K562 (cell line): ENCODE measurements around the gene NISCH. TPM values are rescaled to one million over a fixed set of nuclear protein-coding genes. Genes with fewer than 3 reads are reported as not detected.
"Not testable (repeated sequence)": the region's sequence is repeated elsewhere in the genome, so short reads cannot be mapped to it uniquely, and the experiment has no call there.

Source experiments
- ATAC-seq: fragments of 200-7000 bp; cut with Tn5 transposase; 3 replicates; pipeline ENCODE4 v1.9.1; 2020; ENCODE audit warnings: moderate library complexity
- BruUV-seq: library from RNA; stranded (reverse); fragments of 400-500 nt; replicated peaks from 2 replicates; lab custom pipeline; 2021; lab: Mats Ljungman, UMichigan
- CTCF ChIA-PET: fragments of 300-600 bp; formaldehyde crosslinking; extraction: SDS; loops from one replicate; lab custom pipeline; 2021; ENCODE audit warnings: low intra/inter-chr PET ratio; lab: Yijun Ruan, JAX
- POLR2A ChIA-PET: fragments of 300-600, 350-650 bp; sonication (Branson Sonifier 250); formaldehyde crosslinking; extraction: SDS; loops from one replicate; lab custom pipeline; 2021; ENCODE audit warnings: antibody characterized with exemption, inconsistent platforms; lab: Yijun Ruan, JAX
- DNase-seq, 4 experiments: peaks; one replicate each; pipeline versions ENCODE4 v3.0.0 to v3.0.0-alpha.2; 2011 to 2018; ENCODE audit warnings: low spot score in 3 of 4, mixed read lengths in 3 of 4; ENCODE audit errors: extremely low read depth in 1 of 4
- FAIRE-seq: peaks from 2 replicates; lab custom pipeline; 2011; peaks lifted over from hg19 to GRCh38; lab: Jason Lieb, UNC
- H2AFZ ChIP-seq: 2 replicates; pipeline ENCODE4 v1.6.0; 2011; ENCODE audit warnings: low read depth, low read length, control low read depth, inconsistent platforms
- H3K27ac ChIP-seq: fragments of 200-600 bp; 3 replicates; pipeline ENCODE4 v1.8.0; 2011; ENCODE audit warnings: low read depth, mild to moderate bottlenecking, control low read depth, inconsistent platforms, low read length, moderate library complexity, mixed read lengths; ENCODE audit errors: extremely low read depth
- H3K27me3 ChIP-seq, 2 experiments: fragments of 300-600 bp in 1 of 2; 2 replicates in 1 of 2; 3 replicates in 1 of 2; pipeline versions ENCODE4 v1.6.0 to v1.8.0; 2011; ENCODE audit warnings: inconsistent platforms in 2 of 2, low read length in 2 of 2, mild to moderate bottlenecking in 1 of 2, mixed read lengths in 1 of 2, moderate library complexity in 1 of 2; ENCODE audit not compliant: control insufficient read depth in 2 of 2, insufficient read depth in 2 of 2
- H3K36me3 ChIP-seq: fragments of 300-600 bp; 3 replicates; pipeline ENCODE4 v1.8.0; 2011; ENCODE audit warnings: mild to moderate bottlenecking, low read length, inconsistent platforms; ENCODE audit not compliant: control insufficient read depth, insufficient read depth
- H3K4me1 ChIP-seq, 2 experiments: fragments of 200-600 bp in 1 of 2; replicated peaks in 1 of 2; 2 replicates in 1 of 2; 3 replicates in 1 of 2; pipeline versions ENCODE4 v1.5.1 to v1.8.0; 2011; ENCODE audit warnings: inconsistent platforms in 2 of 2, low read length in 2 of 2, mild to moderate bottlenecking in 1 of 2, mixed read lengths in 1 of 2, moderate library complexity in 1 of 2; ENCODE audit not compliant: control insufficient read depth in 2 of 2, insufficient read depth in 2 of 2
- H3K4me2 ChIP-seq: 2 replicates; pipeline ENCODE4 v1.6.1; 2011; ENCODE audit warnings: low read length, control low read depth, inconsistent platforms, mixed read lengths; ENCODE audit not compliant: insufficient read depth
- H3K4me3 ChIP-seq: fragments of 200-600 bp; sonication (generic), shearing (Covaris generic); 2 replicates; pipeline ENCODE4 v1.5.1; 2016; ENCODE audit warnings: control low read depth, inconsistent platforms
- H3K79me2 ChIP-seq: fragments of 200-600 bp; 3 replicates; pipeline ENCODE4 v1.8.0; 2011; ENCODE audit warnings: low read length, inconsistent platforms; ENCODE audit not compliant: control insufficient read depth, insufficient read depth
- H3K9ac ChIP-seq, 2 experiments: 2 replicates each; pipeline versions ENCODE4 v1.6.0 to v1.6.1; 2011; ENCODE audit warnings: low read depth in 2 of 2, low read length in 2 of 2, control low read depth in 1 of 2, inconsistent platforms in 1 of 2, mild to moderate bottlenecking in 1 of 2, mixed read lengths in 1 of 2; ENCODE audit not compliant: insufficient read depth in 1 of 2
- H3K9me1 ChIP-seq: one replicate; pipeline ENCODE4 v1.6.0; 2011; ENCODE audit warnings: inconsistent platforms, mild to moderate bottlenecking, low read length, moderate library complexity; ENCODE audit not compliant: control insufficient read depth, insufficient read depth
- H3K9me3 ChIP-seq: replicated peaks from 2 replicates; pipeline ENCODE4 v1.5.1; 2011; ENCODE audit warnings: low read depth, low read length, inconsistent platforms; ENCODE audit not compliant: control insufficient read depth, insufficient read depth
- H4K20me1 ChIP-seq: replicated peaks from 2 replicates; pipeline ENCODE4 v1.6.1; 2011; ENCODE audit warnings: low read length, inconsistent platforms, mixed read lengths; ENCODE audit not compliant: control insufficient read depth, insufficient read depth
- ATF1 ChIP-seq, 2 experiments: fragments of 450-650 bp in 1 of 2; IDR thresholded peaks; 2 replicates each; pipeline ENCODE4 v1.6.1; 2016; ENCODE audit warnings: missing compliant biosample characterization in 1 of 2, missing genetic modification characterization in 1 of 2
- DIDO1 ChIP-seq: fragments of 450-650 bp; IDR thresholded peaks from 2 replicates; pipeline ENCODE4 v1.6.1; 2016; ENCODE audit warnings: low read depth, missing biosample characterization, missing genetic modification characterization
- WGBS: fragments of 100-300 bp; shearing (Covaris generic); methylation state at CpG from one replicate; pipeline ENCODE4 v1.1.6; 2016; ENCODE audit warnings: low coverage, mixed read lengths; ENCODE audit not compliant: insufficient coverage; ENCODE audit errors: missing lambda C conversion rate; 5-methylcytosine and 5-hydroxymethylcytosine counted together
- in situ Hi-C: fragments of 300-500 bp; cut with MboI; formaldehyde crosslinking; loops from 4 replicates; pipeline ENCODE4 v1.15.0; 2018; ENCODE audit warnings: inconsistent platforms, mixed read lengths
- intact Hi-C: fragments of 100-400 bp; cut with micrococcal nuclease; formaldehyde crosslinking; loops from 2 replicates; pipeline ENCODE4 v1.14.2; 2022
- polyA plus RNA-seq, 8 experiments: library from polyadenylated mRNA; depleted of rRNA in 4 of 8; stranded (reverse) in 5 of 8; unstranded in 3 of 8; fragments of >200 nt; fragmentation: Nextera tagmentation in 2 of 8; fragmentation: Illumina TruSeq in 1 of 8; extraction: Ambion mirVana in 2 of 8; extraction: Trizol in 1 of 8; gene quantifications; 2 replicates each; pipeline versions ENCODE4 v1.2.1 to v1.2.3, GENCODE V29; 2011 to 2014; ENCODE audit warnings: inconsistent platforms in 1 of 8, missing spikeins in 1 of 8
- total RNA-seq, 7 experiments: library from RNA; depleted of rRNA in 6 of 7; stranded (reverse); fragments of >200 nt in 6 of 7; fragmentation: Illumina TruSeq in 2 of 7; extraction: Trizol in 2 of 7; gene quantifications; 2 replicates each; pipeline versions ENCODE4 v1.2.1 to v1.2.3, GENCODE V29; 2011 to 2021; ENCODE audit warnings: low replicate concordance in 1 of 7
- TF ChIP-seq, protein P1 (sequence below): fragments of 250-450 bp; sonication (Bioruptor Pico); IDR thresholded peaks from 2 replicates; pipeline ENCODE4 v1.5.0; 2021

The NISCH gene
- total and polyA plus RNA-seq, 9 of the 15 experiments (the other 6 are each of a cell fraction or from before 2014, with no cell fraction given), result 0.44 to 43.5 (median 23.4) TPM

GRCh38 chr3:52525680-52526561 lies 70.5 kb downstream of the NISCH start:
- Histone ChIP-seq H3K4me2 (no peak overlapping the region), H3K27ac (no peak overlapping the region), H2AFZ (no peak overlapping the region), H3K4me1 (peaks cover 0 to 41% of the 10 kb centered on the region in 2 experiments; a peak in 3 of 5 replicates), H3K36me3 (peaks cover 73% of the 10 kb centered on the region; the same call in 2 of the 3 replicates), H3K9me3 (no peaks in the 10 kb centered on the region), H3K9ac (no peak overlapping the region), H3K79me2 (peaks cover 19% of the 10 kb centered on the region), H4K20me1 (peaks cover 7% of the 10 kb centered on the region; the same call in 1 of the 2 replicates), H3K4me3 (no peak overlapping the region), H3K9me1 (peaks cover 6% of the 10 kb centered on the region), H3K27me3 (no peaks in the 10 kb centered on the region)
- no peak for FAIRE-seq
- CTCF ChIA-PET, result no interaction called here
- in situ Hi-C loops, result no loop called here
- 95% methylated on average over 8 of the region's 9 CpGs for WGBS
- TF ChIP-seq, protein P1, sequence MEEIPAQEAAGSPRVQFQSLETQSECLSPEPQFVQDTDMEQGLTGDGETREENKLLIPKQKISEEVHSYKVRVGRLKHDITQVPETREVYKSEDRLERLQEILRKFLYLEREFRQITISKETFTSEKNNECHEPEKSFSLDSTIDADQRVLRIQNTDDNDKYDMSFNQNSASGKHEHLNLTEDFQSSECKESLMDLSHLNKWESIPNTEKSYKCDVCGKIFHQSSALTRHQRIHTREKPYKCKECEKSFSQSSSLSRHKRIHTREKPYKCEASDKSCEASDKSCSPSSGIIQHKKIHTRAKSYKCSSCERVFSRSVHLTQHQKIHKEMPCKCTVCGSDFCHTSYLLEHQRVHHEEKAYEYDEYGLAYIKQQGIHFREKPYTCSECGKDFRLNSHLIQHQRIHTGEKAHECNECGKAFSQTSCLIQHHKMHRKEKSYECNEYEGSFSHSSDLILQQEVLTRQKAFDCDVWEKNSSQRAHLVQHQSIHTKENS (CRISPR knock-in tag), result no peak
- TF ChIP-seq ATF1 (CRISPR knock-in tag; IDR thresholded peaks at IDR 0.05) (no peak), ATF1 (tag; IDR thresholded peaks at IDR 0.05) (no peak), DIDO1 (no peak)
- DNase-seq, result no peak
- ATAC-seq, result no peak
- no TSS peak for BruUV-seq
- POLR2A ChIA-PET, result interaction anchor here (0.5 to 1.3 kb wide), 4 partner anchors 10 to 61 kb away, joined by 3 to 5 read pairs (median 4); partner anchors contain the start of gene UQCC5
- intact Hi-C loops, result no loop called here

- H3K27ac ChIP-seq, H3K9ac ChIP-seq, H3K4me2 ChIP-seq, CTCF ChIA-PET, in situ Hi-C loops, intact Hi-C loops, BruUV-seq, FAIRE-seq, H3K4me3 ChIP-seq, H3K9me3 ChIP-seq, H2AFZ ChIP-seq, H3K27me3 ChIP-seq, ATAC-seq, H4K20me1 ChIP-seq, DNase-seq: not testable (repeated sequence)
- peaks cover 11% of the 10 kb centered on the region for H3K9me1 ChIP-seq
- peaks cover 6 to 47% of the 10 kb centered on the region in 2 experiments; a peak in 4 of 5 replicates for H3K4me1 ChIP-seq
- 75% methylated on average over 4 of the region's 5 CpGs for WGBS
- peaks cover 79% of the 10 kb centered on the region; the same call in 2 of the 3 replicates for H3K36me3 ChIP-seq
- POLR2A ChIA-PET, result interaction anchor here (1.0 to 1.3 kb wide), 2 partner anchors 10 to 22 kb away, joined by 5 read pairs; partner anchors contain the start of gene UQCC5
- peaks cover 27% of the 10 kb centered on the region for H3K79me2 ChIP-seq
These were observed 71.3 kb downstream of the NISCH start for GRCh38 chr3:52526671-52527038.
